Transverse colon (tissue), 3 donors: ENCODE results near the gene ZNF609.

Source experiments
- EP300 ChIP-seq: sonication (generic); formaldehyde crosslinking; IDR thresholded peaks from one replicate; pipeline ENCODE4 v1.6.1; 2017; ENCODE audit warnings: antibody characterized with exemption, low read depth
- POLR2A ChIP-seq: fragments of 450-650 bp; IDR thresholded peaks from one replicate; pipeline ENCODE4 v1.6.1; 2016; ENCODE audit warnings: antibody characterized with exemption, mild to moderate bottlenecking, moderate library complexity
- TF ChIP-seq, protein P1 (sequence below), 5 experiments: fragments of 200-600 bp in 3 of 5; fragments of 450-650 bp in 2 of 5; sonication (generic) in 3 of 5; IDR thresholded peaks; 1 replicate in 2 of 5; 2 replicates in 3 of 5; pipeline ENCODE4 v1.5.1; 2016 to 2017; ENCODE audit warnings: antibody characterized with exemption in 5 of 5, inconsistent platforms in 3 of 5, mild to moderate bottlenecking in 2 of 5, moderate library complexity in 1 of 5

GRCh38 chr15:64566629-64567427 is 106.5 kb downstream of the ZNF609 start:
- TF ChIP-seq, protein P1, sequence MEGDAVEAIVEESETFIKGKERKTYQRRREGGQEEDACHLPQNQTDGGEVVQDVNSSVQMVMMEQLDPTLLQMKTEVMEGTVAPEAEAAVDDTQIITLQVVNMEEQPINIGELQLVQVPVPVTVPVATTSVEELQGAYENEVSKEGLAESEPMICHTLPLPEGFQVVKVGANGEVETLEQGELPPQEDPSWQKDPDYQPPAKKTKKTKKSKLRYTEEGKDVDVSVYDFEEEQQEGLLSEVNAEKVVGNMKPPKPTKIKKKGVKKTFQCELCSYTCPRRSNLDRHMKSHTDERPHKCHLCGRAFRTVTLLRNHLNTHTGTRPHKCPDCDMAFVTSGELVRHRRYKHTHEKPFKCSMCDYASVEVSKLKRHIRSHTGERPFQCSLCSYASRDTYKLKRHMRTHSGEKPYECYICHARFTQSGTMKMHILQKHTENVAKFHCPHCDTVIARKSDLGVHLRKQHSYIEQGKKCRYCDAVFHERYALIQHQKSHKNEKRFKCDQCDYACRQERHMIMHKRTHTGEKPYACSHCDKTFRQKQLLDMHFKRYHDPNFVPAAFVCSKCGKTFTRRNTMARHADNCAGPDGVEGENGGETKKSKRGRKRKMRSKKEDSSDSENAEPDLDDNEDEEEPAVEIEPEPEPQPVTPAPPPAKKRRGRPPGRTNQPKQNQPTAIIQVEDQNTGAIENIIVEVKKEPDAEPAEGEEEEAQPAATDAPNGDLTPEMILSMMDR (IDR thresholded peaks at IDR 0.05) = peak in 1 of 5 experiments; percentile 13
- TF ChIP-seq EP300 (no peak), POLR2A (no peak)
